ENCODE results near the gene WDFY4.

The WDFY4 gene

GRCh38 chr10:48924988-48925387, 240.3 kb downstream of the WDFY4 start:
- no peak for DNase-seq

- no peak for DNase-seq
Observed at GRCh38 chr10:48926255-48926654, 241.6 kb downstream of the WDFY4 start.

GRCh38 chr10:48926764-48927540, 242.3 kb downstream of the WDFY4 start:
- no peak for DNase-seq

- no peak for DNase-seq
Observed at GRCh38 chr10:48929413-48929990, 244.8 kb downstream of the WDFY4 start.

- DNase-seq: no peak
Observed at GRCh38 chr10:48931188-48931587, 246.5 kb downstream of the WDFY4 start.

GRCh38 chr10:48932831-48933664, 248.4 kb downstream of the WDFY4 start:
- DNase-seq: peak in 1 of 14 donors; percentile 15

GRCh38 chr10:48934672-48935501, 250.2 kb downstream of the WDFY4 start:
- DNase-seq: no peak

- no peak for DNase-seq
Observed at GRCh38 chr10:48935577-48935976, 250.9 kb downstream of the WDFY4 start.

GRCh38 chr10:48937796-48938195, 253.1 kb downstream of the WDFY4 start:
- DNase-seq: no peak

- no peak for DNase-seq
Observed at GRCh38 chr10:48938281-48938680, 253.6 kb downstream of the WDFY4 start.

GRCh38 chr10:48938990-48939536, 254.4 kb downstream of the WDFY4 start:
- DNase-seq: no peak

- DNase-seq: no peak
Observed at GRCh38 chr10:48939790-48940325, 255.2 kb downstream of the WDFY4 start, which contains the start of gene LRRC18. Gene LRRC18 (minus strand): TSS chr10:48939840. CDS start chr10:48914155, 25,685 bp downstream.

- no peak for DNase-seq
Observed at GRCh38 chr10:48940372-48940771, 255.7 kb downstream of the WDFY4 start.

- no peak for DNase-seq
Observed at GRCh38 chr10:48940958-48941357, 256.3 kb downstream of the WDFY4 start.

GRCh38 chr10:48941427-48942075, 256.9 kb downstream of the WDFY4 start:
- no peak for DNase-seq

GRCh38 chr10:48943096-48943495, 258.4 kb downstream of the WDFY4 start:
- no peak for DNase-seq

GRCh38 chr10:48944171-48944570, 259.5 kb downstream of the WDFY4 start:
- no peak for DNase-seq

GRCh38 chr10:48945441-48946130, 260.9 kb downstream of the WDFY4 start:
- DNase-seq: no peak

GRCh38 chr10:48946332-48946731, 261.7 kb downstream of the WDFY4 start:
- no peak for DNase-seq

GRCh38 chr10:48946891-48947500, 262.3 kb downstream of the WDFY4 start:
- no peak for DNase-seq
